UCSD-AML1 (cell line): Measurements from ENCODE around the gene LDLRAD4.
"Not testable (repeated sequence)": the region's sequence is repeated elsewhere in the genome, so short reads cannot be mapped to it uniquely, and the experiment has no call there.

Experiments used
- DNase-seq: peaks from one replicate; lab custom pipeline; 2025; ENCODE audit not compliant: unreplicated experiment; lab: John Stamatoyannopoulos, UW

The LDLRAD4 gene

DNA sequence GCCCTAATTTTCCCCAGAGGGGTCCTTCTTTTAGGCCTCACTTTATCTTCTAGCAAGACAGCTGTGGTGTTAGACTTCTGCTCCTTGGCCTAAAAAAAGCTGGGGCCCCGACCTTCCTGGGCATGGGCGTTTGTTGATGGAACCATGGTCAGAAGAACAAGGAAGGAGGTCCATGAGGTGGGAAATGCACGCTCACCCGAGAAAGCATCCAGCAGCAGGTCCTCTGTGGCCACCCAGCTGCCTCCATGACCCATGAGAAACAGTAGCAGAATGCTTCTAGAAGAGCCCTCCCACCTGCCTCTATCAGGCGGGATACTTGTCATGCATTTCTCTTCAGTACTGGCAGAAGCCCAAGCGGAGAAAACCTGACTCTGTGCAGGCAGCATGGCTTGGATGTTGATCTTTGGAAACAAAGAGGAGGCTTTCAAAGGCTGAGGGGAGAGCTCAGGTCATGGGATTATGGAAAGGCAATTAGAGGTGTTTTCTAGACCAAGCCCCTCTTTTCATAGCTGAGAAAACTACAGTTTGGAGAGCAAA, 258.7 kb downstream of the LDLRAD4 start:
- DNase-seq: no peak

DNA sequence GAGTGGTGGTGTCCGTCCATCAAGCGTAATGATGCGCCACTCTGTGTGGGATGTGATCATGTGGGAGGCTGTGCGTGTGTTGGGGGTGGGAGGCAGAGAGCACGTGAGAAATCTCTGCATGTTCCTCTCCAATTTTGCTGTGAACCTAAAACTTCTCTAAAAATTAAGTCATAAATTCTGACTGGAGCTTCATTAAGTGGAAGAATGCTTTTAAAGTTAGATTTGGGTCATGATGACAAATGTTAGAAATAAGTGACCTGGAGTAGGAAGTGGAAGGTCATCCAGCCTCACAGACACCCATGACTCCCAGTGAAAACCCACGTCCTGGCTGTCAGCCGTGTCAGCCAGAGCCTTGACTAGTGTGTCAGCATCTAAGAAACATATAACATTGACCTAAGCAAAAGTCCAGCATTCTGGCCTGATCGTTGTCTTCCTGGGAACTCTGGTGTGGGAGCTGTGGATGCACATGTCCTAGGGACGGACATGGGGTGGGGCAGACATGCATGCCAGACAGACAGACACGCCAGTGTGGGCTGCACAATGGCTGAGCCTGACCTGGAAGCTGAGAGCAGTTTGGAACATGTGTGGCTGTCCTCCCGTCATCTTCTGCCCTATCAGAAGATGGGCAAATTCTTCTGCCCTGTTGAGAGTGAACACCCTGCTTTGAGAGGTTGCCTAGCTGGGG, 262.2 kb downstream of the LDLRAD4 start:
- DNase-seq: no peak

DNA sequence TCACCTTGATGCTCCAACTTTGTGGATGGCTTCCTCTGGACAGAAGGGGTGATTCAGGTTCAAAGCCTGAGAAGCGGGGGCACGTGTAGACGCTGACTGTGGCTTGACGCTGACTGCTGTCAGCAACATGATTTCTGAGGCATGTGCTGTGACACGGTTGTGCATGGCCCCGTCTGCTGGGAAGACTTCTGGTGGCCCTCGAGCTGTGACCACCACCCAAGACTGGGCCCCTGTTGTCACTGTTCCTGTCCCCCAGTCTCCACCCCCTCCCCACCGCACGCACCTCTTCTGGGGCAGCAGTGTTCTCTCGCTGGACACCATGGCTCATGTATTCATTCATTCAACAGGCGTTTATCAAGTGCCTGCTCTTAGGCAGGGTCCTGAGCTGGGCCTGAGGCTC, 262.8 kb downstream of the LDLRAD4 start:
- no peak for DNase-seq

DNA sequence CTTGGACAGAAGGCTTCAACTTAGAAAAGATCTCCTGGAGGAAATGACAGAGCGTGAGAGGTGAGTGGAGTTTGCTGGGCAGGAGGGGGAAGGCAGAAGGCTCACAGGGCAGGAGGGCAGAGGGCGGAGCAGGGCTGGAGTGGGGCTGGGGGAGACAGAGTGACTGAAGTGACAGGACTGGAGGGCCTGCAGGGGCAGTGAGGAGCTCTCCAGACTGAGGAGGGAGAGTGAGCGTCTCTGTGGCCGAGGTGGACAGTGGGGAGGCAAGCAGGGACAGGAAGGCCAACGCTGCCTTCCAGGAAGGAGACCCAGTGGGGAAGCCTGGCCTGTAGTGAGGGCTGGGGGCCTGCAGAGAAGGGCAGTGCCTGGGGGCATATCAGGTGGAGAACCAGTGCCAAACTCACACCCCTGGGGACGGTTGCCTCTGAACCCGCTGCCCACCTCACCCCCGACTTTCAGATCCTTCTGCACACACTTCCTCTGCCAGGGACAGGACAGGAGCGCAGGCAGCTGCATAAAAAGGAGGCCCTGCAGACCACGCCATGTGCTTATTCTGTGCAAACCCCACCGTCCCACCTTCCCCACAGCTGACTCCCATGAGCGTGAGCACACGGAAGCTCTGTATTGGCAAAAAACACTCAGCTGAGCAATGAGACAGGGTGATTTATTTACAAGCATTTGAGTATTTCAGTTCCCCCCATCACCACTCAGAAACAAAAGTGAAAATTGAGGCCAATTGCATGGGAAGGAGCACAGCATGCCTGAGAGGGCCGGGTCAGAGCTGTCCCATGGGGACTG, 263.5 kb downstream of the LDLRAD4 start:
- DNase-seq: no peak

DNA sequence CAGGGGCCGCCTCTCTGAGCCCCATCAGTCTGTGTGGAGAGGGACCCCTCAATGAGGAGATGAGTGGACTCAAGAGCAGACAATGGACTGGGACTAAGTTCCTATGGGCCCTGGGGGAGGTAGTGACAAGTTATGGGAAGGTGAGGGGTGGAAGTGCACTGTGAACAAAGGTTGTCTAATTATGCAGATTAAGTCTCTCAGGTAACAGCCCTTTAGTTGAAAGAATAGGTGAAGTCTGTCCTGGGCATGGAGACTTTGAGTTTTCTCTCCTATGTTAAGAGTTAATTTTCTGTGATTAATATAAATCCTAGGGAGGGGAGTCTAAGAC, 264.0 kb downstream of the LDLRAD4 start:
- no peak for DNase-seq

DNA sequence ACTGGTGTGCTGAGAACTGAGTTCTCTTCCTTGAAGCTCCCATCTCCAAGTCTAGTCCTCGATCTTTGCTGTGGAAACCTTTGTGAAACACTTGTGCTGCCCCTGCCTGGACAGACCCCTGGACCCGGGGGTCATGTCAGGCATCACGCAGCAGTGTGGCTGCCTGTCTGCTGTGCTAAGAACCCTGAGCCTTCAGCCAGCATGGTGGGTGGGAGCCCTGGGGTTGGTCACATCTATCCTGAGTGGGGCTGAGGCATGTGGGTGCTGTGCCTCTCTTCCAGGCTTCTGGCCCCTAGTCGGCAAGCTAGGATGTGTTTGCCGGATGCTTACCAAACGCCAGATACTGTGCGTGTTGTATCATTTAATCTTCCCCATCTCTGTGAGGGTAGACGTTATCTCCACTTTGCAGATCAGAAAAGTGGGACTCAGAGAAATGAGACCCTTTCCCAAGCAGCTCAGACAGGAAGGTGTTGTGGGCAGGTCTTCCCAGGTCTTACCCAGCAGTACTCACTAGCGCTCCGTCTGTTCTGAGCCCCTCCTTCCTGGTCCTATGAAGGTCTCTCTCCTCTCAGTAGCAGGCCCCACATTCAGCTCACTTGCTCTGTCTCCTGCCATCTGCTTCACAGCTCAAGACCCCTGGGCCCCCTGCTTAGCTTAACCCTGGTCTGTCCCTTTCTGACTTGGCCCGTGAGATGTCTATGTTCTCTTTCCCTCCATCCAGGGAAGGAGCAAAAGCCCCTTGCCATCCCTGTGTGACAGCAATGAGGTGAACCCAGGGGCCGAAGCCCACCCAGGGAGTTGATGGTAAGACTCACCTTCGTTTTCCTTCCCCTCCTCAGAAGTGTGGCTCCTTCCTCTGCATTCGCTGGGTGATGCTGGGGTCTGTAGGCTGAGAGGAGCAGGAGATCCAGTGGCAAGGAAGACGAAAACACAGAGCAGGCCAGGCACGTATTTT, 265.0 kb downstream of the LDLRAD4 start:
- no peak for DNase-seq

DNA sequence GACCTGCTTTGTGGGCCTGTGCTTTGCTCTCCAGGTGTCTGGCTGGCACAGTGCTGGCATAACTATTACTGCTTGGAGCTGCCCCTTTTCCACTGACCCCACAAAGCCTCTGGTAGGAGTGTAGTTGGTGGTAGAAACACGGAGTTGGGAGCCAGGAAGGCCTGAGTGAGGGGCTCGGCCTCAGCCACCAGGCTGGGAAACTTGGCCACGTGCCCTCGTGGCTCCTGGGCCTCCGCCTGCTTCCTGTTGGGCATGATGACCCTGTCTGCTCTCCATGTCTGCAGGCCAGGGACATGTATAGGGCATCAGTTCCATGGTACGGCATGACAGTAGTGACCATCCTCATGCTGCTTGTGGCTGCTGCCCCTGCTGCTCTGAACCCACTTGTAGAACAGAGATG, 266.6 kb downstream of the LDLRAD4 start:
- no peak for DNase-seq

DNA sequence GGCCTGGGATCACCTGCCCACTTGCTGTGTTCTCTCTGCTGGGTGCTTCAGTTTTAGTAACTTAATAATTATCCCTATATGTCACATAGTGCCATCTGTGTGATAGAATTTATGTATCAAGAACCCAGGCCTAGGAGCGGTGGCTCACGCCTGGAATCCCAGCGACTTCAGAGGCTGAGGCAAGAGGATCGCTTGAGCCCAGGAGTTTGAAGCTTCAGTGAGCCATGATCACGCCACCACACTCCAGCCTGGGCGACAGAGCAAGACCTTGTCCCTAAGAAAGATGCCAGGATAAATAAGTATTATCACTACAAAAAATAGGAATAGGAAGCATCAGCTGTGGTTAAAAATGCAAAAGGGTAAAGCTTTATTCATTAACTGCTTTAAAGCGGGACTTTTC, 267.0 kb downstream of the LDLRAD4 start:
- no peak for DNase-seq

DNA sequence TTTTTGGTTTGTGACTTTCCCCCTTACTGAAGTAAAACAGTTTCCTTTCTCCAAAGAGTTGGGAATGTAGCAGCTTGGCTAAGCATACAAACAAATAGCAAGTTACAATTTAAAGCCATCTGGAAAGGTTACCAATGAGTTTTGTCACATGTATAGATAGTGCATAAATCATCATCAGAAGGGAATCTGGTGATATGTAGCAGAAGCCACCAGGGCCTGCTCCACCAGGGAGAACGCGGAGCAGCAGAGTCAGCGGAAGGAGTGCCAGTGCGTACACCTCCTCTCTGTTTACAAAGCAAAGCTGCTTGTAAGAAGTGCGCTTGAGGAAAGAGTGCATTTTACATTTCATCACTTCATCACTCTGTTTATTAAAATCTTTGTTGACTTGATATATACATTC, 267.7 kb downstream of the LDLRAD4 start:
- no peak for DNase-seq

DNA sequence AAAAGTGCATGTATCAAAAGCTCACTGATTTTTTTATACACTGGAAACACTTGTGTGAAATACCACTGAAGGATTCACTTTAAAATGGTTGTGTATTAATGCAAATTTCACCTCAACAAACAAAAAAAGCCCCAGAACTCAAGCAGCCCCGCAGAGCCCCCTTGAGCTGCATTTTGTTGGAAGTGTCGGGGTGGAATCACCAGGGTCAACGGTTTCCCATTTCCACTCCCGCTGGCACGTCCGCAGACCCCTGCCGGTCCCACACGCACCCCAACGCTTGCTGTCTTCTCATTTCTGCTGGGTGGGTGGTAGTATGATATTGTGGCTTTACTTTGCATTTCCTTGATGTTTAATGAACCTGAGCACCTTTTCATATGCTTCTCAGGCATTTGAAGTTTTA, 268.1 kb downstream of the LDLRAD4 start:
- no peak for DNase-seq

DNA sequence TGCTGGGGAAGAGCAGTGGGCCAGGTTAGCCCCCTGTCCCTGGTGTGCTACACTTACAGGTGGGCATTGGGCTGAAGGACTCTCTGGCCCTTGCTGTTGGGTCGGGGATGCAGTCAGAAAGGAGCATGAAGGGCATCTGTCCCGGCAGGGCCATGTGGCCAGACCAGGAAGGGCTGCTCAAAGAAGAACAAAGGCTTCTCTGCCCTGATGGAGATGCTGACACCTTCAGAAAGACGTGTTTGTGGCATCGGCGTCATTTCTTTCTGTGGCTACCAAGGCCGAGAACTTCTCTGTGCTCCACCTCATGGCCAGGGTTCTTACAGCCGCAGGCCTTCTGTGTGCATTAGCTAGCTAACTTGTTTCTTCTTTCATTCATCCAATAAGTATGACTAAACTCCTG, 268.7 kb downstream of the LDLRAD4 start:
- no peak for DNase-seq

DNA sequence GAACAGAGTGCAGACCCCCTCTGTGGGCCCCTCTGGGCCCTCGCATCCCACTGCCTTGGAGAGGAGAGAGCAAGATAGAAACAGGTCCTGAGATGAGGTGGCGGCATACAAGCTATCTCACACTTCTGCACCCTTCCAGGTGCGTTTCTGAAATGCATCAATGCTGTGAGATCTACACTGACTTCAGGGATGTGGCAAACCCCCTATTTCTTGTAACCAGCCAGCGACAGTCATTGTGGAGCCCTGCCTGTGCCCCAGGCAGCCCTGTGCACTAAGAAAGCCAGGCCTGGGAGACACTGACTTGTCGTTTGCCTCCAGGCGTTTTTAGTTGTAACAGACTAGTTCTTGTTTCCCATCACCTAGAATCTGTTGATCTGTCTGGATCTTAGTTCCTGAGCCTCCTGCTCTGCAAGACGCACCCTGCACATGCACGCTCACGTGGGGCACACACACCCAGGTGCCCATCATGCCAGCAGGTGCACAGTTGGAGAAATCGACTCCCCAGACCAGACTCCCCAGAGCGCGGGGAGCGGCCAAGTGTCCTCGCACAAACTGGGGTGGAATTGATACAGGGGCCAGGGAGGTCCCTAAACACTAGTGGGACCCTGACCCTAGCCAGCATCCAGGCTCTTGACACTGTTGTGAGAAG, 269.8 kb downstream of the LDLRAD4 start:
- DNase-seq: no peak

DNA sequence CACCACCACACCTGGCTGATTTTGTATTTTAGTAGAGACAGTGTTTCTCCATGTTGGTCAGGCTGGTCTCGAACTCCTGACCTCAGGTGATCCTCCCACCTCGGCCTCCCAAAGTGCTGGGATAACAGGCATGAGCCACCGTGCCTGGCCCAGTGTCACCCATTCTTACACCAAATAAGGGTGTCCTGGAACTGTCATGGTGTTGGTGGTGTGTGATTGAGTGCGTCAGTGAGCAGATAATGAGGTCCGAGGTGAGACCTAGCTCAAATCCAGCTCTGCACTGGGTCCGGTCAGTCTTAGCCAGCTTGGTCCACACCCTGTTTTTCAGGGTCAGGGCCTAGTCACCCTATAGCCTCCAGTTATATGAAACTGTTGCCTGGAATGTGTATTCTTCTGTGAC, 270.7 kb downstream of the LDLRAD4 start:
- DNase-seq: not testable (repeated sequence)

DNA sequence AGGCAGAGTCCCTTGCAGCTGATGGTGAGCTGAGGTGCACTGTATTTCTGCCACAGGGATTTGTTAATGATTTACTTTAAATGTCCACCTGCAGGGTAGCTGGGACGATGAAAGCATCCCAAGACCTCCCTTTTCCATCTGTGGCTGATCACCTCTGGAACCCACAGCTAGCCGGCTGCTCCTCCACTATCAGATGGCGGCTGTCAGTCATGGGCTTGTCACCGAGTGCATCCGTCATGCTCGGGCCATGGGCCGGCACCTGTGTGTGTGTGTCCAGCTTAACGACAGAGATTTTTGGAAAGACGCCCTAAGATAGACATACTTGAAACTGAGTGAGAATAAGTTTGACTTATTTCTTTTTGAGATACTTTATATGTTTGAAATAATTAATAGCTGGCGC, 272.6 kb downstream of the LDLRAD4 start:
- DNase-seq: no peak

DNA sequence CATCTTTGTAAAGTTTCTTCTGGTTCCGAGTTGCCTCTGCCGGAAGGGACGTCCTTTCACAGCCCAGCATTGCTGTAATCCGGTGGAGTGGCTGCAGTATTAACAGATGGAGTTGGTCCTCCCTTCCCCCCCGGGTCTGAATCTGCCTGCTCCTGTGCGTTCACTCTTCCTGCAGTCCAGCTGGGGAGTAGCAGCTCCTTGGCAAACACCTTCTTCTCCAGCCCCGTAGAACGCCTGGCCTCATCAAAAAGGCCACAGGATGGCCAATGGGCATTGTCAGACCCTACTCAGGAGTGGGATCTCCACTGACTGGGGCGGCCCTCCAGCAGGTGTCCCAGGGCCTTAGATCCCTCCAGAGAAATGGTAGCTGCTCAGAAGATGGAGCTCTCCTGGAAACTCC, 273.8 kb downstream of the LDLRAD4 start:
- DNase-seq: no peak

DNA sequence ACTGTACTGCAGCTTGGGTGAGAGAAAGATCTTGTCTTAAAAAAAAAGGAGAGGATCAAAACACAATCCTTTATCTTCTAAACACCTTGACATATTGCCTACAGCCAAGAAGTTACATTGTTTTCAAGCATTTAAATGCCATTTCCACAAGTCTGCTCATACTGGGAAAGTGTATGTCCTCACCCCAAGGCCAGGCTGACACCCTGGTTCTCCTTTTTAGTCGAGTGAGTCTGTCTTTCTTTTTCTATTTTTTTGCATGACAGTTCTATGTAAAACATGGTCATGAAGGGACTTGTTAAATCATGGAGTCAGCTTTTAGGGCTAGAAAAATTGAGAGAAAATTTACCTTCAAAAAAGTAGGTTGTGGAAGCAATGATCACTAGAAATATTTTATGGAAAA, 274.5 kb downstream of the LDLRAD4 start:
- no peak for DNase-seq

DNA sequence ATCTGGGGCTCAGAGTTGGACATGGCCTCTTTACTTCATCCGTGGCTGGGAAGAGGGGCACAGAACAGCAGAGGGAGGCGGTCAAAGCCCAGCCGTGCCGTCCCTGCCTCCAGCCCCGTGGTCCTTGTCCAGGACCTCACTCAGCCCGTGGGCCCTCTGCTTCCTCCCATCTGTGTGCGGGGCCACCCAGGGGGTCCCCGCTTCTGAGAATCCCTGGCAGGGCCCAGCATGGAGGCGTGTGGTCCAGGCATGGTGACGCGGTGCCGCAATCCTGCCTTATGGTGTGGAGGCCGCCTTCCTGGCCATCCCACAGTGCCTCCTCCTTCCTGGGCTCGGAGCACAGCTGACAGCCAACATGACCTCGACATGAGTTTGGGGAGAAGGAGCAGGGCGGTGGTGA, 275.2 kb downstream of the LDLRAD4 start:
- DNase-seq: no peak

DNA sequence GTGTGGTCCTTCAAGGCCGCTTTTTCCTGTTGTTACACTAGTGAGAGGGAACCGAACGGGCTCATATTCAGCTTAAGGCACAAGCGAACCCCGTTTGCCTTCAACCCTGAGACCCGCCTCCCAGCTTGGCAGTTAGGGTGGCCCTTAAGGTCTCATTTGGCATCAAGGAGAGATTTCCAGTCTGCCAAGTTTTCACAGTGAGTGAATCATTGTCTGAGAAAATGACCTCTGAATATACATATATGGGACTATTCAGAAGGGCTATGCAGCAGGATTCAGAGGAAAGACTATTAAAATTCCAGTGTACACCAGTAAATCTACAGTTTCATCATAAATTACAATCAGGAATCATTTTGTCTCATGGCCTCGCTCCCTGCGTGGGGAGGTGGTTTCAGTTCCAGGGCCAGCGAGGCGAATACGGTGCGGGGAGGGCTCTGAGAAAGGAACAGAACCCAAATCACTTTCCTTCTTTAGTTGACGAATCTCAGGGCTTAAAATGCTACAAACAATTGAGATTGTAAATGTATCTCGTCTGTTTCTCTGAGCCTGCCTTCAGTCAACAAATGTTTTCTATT, 276.4 kb downstream of the LDLRAD4 start:
- DNase-seq: no peak

DNA sequence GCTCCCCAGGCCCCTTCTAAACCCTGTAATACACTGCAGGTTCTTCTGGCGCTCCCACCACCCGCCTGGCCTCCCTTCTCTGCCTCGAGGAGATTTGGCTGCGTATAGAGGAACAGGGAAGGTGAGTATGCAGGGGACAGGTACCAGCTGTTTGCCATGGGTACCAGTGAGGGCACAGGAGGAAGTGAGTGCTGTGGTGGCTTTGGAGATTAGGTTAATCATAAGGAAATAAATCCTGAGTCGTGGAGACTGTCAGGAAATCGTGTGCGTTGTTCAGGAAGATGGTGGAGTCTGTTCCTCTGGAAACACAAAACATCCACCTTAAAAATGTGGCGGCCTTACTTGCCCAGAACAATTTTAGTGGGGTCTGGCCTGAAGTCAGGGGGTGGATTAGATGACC, 277.4 kb downstream of the LDLRAD4 start:
- no peak for DNase-seq

DNA sequence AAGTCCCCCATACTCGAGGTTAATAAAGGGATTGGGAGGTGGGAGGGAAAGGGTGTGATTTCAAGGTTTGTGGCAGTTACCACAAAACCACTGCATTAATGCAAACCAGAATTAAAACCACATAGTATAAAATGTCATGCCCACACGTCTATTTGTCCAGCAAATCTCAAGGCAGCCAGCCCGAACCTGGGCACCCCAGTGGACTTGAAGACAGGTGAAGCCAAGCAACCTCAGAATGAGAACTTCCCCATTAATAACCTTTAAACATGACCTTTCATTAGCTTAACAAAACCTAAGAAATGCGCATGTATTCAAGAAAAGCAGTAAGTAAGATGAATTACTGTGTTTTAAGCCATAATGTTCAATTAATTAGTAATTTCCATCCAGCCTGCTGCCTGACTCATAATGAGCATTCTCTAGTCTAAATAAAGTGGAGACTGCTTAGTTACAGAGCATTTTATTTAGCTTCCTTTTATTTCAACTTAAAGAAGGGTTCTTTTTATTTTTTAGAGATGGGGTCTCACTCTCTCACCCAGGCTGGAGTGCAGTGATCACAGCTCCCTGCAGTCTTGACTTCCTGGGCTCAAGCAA, 278.2 kb downstream of the LDLRAD4 start:
- DNase-seq: no peak
